ENCODE results near the gene POLR2B. TPM values are rescaled to one million over a fixed set of nuclear protein-coding genes. Genes with fewer than 3 reads are reported as not detected.
A peak's percentile ranks its signal among the peaks of the same experiment; 100 is the strongest.

Gene POLR2B
- total and polyA plus RNA-seq, 12 donors = 20.5 to 91.2 (median 78.4) TPM

DNA sequence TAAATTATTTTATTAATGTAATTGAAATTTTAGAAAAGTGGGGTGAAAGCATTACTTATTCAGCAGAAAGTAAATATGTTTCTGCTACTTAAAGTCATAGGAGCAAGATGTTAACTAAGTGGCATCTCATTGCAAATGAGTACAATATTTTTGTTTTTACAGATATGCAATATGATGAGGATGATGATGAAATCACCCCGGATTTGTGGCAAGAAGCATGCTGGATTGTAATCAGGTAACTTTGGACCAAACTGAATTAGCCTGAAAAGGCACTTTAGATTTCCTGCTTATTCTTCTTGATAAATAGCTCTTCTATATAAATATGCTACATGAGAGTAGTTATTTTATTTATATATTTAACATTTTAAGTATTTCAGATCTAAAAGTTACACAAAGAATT is 7.5 kb downstream of the POLR2B start:
- no peaks in the 10 kb centered on the region for H3K9me3 ChIP-seq
- H3K36me3 ChIP-seq = peaks cover 0 to 76% (median 35%) of the 10 kb centered on the region in 9 donors
- ATAC-seq = no peak
- intact Hi-C loops (cut with DNase I) = no loop called here
- TF ChIP-seq CTCF (IDR thresholded peaks at IDR 0.05) = no peak
- no peak overlapping the region for H3K4me3 ChIP-seq
- no peak overlapping the region for H3K27ac ChIP-seq
- H3K27me3 ChIP-seq = no peaks in the 10 kb centered on the region
- WGBS, 2 donors = 87 to 93% methylated on average over 1 of the region's 1 CpG
- DNase-seq = no peak
- peaks cover 0 to 44% (median 29%) of the 10 kb centered on the region in 9 donors for H3K4me1 ChIP-seq

- H3K4me3 ChIP-seq = no peak overlapping the region
- intact Hi-C loops (cut with DNase I) = no loop called here
- H3K27ac ChIP-seq = no peak overlapping the region
- DNase-seq = no peak
- no peaks in the 10 kb centered on the region for H3K9me3 ChIP-seq
- no peak for TF ChIP-seq CTCF (IDR thresholded peaks at IDR 0.05)
- H3K4me1 ChIP-seq = peaks cover 0 to 36% (median 21%) of the 10 kb centered on the region in 9 donors
- no peaks in the 10 kb centered on the region for H3K27me3 ChIP-seq
- ATAC-seq = no peak
- WGBS, 2 donors = 92 to 95% methylated on average over 3 of the region's 3 CpGs
- H3K36me3 ChIP-seq = peaks cover 0 to 82% (median 43%) of the 10 kb centered on the region in 9 donors
Measured at GRCh38 chr4:56986952-56987351, 8.3 kb downstream of the POLR2B start.

DNA sequence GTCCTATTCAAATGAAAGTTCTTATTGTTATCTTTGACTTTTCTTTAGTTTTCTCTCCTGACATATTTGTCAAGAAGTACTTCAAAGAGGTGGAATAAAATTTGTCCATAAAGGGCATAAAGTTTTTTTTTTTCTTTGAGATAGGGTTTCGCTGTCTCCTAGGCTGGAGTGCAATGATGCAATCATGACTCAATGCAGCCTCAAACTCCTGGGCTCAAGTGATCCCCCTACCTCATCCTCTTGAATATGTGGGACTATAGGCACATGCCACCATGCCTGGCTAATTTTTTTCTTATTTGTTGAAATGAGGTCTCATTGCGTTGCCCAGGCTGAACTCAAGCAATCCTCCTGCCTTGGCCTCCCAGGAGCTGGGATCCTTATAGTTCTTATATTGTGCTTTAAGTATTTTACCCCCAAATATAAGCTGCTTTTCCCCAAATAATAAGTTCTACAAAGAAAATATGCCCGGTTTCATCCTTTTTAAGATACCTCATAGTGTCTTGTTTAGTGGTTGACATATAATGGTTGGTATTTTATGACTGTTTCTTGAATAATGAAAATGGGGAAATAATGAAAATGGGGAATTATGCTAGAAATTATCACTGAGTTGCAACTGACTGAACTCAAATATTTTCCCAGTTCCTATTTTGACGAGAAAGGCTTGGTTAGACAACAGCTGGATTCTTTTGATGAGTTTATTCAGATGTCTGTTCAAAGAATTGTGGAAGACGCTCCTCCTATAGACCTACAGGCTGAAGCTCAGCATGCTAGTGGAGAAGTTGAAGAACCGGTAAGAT is 11.6 kb downstream of the POLR2B start:
- 94% methylated on average over 6 of the region's 6 CpGs for WGBS, 2 donors
- no peak overlapping the region for H3K27ac ChIP-seq

GRCh38 chr4:56995525-56995924 is 16.8 kb downstream of the POLR2B start:
- DNase-seq = peak; percentile 54 to 88

More for the DNA sequence above, 11.6 kb downstream of the POLR2B start:
- Histone ChIP-seq H3K27me3 (no peaks in the 10 kb centered on the region), H3K36me3 (peaks cover 0 to 100% (median 44%) of the 10 kb centered on the region in 9 donors), H3K4me1 (peaks cover 1 to 22% (median 7%) of the 10 kb centered on the region in 9 donors), H3K4me3 (no peak overlapping the region), H3K9me3 (no peaks in the 10 kb centered on the region)
- no peak for TF ChIP-seq CTCF (IDR thresholded peaks at IDR 0.05)
- ATAC-seq (no peak), DNase-seq (no peak)
- intact Hi-C loops (cut with DNase I) = no loop called here

More at GRCh38 chr4:56995525-56995924, 16.8 kb downstream of the POLR2B start:
- H3K36me3 ChIP-seq = peaks cover 0 to 97% (median 32%) of the 10 kb centered on the region in 9 donors
- no peaks in the 10 kb centered on the region for H3K9me3 ChIP-seq
- no peak overlapping the region for H3K4me3 ChIP-seq
- no peaks in the 10 kb centered on the region for H3K27me3 ChIP-seq
- ATAC-seq = peak; percentile 87 to 98 (median 96)
- intact Hi-C loops (cut with DNase I) = no loop called here
- no peak for TF ChIP-seq CTCF (IDR thresholded peaks at IDR 0.05)
- peaks cover 6 to 23% (median 14%) of the 10 kb centered on the region in 9 donors for H3K4me1 ChIP-seq
- 10 to 16% methylated on average over 7 of the region's 7 CpGs for WGBS, 2 donors
- H3K27ac ChIP-seq = peak overlapping the region in 7 of 10 donors; percentile 19 to 69 (median 47)

Measured in heart right ventricle (tissue), 16 donors.